IMR-90 (cell line): ENCODE results near the gene LNP1.

Experiments
- RCOR1 ChIP-seq: IDR thresholded peaks from 2 replicates; pipeline ENCODE4 v1.6.1; 2012; ENCODE audit warnings: mild to moderate bottlenecking, low read length, improper control_type of control experiment; ENCODE audit not compliant: insufficient replicate concordance
- SMC3 ChIP-seq: fragments of 150-350 bp; IDR thresholded peaks from 2 replicates; pipeline ENCODE4 v1.6.1; 2016; ENCODE audit warnings: low read depth, mild to moderate bottlenecking, antibody characterized with exemption, low read length, moderate library complexity
- TF ChIP-seq, protein P1 (sequence below): conservative IDR thresholded peaks from 2 replicates; pipeline ENCODE4 v1.5.1; 2012; ENCODE audit warnings: mild to moderate bottlenecking, low read depth, low read length, improper control_type of control experiment
- TF ChIP-seq, protein P2 (sequence below): fragments of 150-350 bp; IDR thresholded peaks from 2 replicates; pipeline ENCODE4 v1.6.1; 2016; ENCODE audit warnings: low read depth, mild to moderate bottlenecking, low read length, moderate library complexity, borderline replicate concordance

- TF ChIP-seq, protein P1, sequence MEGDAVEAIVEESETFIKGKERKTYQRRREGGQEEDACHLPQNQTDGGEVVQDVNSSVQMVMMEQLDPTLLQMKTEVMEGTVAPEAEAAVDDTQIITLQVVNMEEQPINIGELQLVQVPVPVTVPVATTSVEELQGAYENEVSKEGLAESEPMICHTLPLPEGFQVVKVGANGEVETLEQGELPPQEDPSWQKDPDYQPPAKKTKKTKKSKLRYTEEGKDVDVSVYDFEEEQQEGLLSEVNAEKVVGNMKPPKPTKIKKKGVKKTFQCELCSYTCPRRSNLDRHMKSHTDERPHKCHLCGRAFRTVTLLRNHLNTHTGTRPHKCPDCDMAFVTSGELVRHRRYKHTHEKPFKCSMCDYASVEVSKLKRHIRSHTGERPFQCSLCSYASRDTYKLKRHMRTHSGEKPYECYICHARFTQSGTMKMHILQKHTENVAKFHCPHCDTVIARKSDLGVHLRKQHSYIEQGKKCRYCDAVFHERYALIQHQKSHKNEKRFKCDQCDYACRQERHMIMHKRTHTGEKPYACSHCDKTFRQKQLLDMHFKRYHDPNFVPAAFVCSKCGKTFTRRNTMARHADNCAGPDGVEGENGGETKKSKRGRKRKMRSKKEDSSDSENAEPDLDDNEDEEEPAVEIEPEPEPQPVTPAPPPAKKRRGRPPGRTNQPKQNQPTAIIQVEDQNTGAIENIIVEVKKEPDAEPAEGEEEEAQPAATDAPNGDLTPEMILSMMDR, result no peak
- TF ChIP-seq RCOR1, result no peak
- TF ChIP-seq SMC3, result no peak
- TF ChIP-seq, protein P2, sequence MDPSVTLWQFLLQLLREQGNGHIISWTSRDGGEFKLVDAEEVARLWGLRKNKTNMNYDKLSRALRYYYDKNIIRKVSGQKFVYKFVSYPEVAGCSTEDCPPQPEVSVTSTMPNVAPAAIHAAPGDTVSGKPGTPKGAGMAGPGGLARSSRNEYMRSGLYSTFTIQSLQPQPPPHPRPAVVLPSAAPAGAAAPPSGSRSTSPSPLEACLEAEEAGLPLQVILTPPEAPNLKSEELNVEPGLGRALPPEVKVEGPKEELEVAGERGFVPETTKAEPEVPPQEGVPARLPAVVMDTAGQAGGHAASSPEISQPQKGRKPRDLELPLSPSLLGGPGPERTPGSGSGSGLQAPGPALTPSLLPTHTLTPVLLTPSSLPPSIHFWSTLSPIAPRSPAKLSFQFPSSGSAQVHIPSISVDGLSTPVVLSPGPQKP, result no peak
Measured at GRCh38 chr3:100463646-100464155, 62.4 kb downstream of the LNP1 start.
